HG02763 (cell line): ENCODE results near the gene ATP5MG.
A peak's percentile ranks its signal among the peaks of the same experiment; 100 is the strongest.

Experiments
- ATAC-seq: cut with Tn5 transposase; IDR thresholded peaks from one replicate; pipeline ENCODE4 v1.9.1; 2021; ENCODE audit warnings: mild to moderate bottlenecking, moderate library complexity; ENCODE audit not compliant: unreplicated experiment

The ATP5MG gene

GRCh38 chr11:118441770-118442275 lies 40.4 kb downstream of the ATP5MG start:
- no peak for ATAC-seq

- ATAC-seq = no peak
Measured at GRCh38 chr11:118442301-118442700, 40.9 kb downstream of the ATP5MG start.

DNA sequence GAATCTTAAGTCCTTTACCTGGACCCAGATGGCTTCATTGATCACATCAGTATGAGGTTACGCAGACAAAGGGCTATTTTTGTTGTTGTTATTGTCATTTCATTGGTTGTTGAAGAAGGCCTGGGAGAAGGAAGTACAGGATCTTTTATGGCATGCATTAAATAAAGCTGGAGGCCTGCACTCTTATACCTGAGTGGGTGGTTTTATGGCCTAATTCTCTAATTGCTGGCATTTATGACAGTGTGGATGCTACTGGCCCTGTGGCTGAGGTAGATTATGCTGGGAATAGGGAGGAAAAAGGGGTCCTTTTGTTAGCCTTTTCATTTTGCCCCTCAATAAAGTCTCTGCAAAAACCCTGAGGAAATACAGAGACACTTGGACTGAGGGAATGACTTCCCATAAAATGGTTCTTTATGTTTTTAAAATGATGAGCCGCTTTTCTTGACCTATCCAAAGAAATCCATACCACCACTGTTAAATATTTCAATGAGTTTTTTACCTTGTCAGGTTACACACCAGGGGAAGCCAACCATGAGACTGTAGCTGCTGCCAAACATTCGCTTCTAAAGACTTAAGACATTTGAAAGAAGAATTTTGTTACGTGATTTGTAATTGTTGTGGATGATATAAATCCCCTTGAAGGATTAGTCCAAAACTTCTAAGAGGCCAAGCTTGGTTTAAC lies 41.6 kb downstream of the ATP5MG start:
- no peak for ATAC-seq

- no peak for ATAC-seq
Measured at GRCh38 chr11:118443590-118444218, 42.3 kb downstream of the ATP5MG start.

- no peak for ATAC-seq
Measured at GRCh38 chr11:118447423-118447822, 46.0 kb downstream of the ATP5MG start.

DNA sequence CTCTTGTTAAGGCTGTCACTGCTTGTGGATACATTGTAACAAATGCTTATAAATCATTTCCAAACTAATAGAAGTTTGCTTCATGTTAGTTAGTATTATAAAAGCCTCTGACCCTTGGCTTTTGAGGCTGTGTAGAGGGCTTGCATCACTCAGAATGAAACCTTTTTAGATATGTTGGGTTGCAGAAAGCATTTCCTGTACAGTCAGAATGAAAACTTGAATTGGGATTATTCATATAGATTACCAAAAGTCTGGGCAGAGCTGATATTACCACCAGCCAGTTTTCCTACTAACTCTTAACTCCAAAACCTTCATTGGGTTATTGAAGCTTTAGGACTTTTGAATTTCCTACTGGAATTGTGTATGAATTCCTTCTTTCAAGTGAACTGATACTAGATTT lies 46.9 kb downstream of the ATP5MG start:
- ATAC-seq = peak; percentile 73

DNA sequence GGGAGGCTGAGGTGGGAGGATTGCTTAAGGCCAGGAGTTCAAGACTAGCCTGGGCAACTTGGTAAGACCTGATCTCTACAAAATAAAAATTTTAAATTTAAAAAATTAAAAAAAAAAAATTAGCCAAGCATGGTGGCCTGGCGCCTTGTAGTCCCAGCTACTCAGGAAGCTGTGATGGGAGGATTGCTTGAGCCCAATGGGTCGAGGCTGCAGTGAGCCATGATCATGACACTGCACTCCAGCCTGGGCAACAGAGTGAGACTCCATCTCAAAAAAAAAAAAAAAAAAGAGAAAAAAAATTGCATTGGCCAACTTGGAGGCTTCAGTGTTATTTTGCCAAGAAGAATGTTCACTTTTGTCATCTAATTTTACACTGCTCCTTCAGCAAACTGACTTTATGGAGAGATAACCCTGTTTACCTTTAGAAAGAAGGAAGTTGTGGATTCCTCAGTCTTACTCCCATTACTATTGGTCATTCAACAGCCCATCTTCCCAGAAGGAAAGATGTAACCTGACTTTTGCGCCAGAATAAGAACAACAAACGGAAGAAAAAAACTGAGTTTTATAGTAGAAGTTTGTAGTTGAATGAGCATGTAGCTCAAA lies 48.0 kb downstream of the ATP5MG start:
- no peak for ATAC-seq

DNA sequence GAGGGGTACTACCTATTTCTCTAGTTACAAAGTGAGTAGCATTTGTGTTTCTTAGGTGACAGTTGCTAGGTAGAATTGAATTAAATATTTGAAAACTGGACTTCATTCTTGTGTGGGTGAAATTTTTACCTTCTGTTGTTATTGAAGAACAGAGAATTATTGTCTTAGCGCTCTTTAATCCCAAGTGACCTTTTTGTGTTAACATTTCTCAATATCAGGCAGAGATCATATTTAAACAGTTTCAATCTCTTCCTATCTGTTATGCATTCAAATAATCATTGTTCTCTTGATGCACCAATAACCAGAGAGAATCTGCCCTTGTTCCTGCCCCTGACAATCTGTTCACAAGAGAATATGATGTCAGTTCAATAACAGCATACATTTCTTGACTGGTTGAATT lies 49.0 kb downstream of the ATP5MG start:
- ATAC-seq = no peak
